ENCODE measurements around the gene PRDM15.

DNA sequence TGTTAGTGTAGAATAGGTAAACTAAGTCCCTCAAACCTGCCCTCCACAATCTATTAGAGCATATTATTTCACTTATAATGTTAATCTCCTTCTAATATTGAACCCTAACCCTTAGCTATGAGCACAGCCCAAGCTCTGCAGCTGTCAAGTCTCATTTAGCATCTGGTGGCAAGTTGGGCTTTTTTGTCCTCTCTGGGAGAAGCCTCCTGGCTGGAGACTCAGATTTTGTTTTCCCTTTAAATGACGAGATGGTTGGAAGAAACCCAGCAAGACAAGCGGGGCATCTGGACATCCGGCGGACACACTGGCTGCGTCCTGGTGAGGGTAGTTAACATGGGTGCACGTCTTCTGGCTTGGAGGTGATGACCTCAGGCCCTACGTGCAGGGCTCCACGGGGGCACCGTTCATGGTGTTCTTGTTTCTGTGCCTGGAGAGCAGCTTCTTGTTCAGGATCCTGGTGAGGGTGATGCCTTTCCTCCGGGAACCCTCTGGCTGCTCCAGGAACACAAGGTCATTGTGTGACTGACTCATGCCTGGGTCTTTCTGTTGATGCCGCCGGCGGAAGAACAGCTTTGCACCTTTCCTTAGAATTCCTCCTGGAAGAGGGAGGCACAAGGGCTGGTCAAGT is 9.7 kb upstream of the PRDM15 start:
- TF ChIP-seq, protein P1, sequence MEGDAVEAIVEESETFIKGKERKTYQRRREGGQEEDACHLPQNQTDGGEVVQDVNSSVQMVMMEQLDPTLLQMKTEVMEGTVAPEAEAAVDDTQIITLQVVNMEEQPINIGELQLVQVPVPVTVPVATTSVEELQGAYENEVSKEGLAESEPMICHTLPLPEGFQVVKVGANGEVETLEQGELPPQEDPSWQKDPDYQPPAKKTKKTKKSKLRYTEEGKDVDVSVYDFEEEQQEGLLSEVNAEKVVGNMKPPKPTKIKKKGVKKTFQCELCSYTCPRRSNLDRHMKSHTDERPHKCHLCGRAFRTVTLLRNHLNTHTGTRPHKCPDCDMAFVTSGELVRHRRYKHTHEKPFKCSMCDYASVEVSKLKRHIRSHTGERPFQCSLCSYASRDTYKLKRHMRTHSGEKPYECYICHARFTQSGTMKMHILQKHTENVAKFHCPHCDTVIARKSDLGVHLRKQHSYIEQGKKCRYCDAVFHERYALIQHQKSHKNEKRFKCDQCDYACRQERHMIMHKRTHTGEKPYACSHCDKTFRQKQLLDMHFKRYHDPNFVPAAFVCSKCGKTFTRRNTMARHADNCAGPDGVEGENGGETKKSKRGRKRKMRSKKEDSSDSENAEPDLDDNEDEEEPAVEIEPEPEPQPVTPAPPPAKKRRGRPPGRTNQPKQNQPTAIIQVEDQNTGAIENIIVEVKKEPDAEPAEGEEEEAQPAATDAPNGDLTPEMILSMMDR (IDR thresholded peaks at IDR 0.05) = no peak
- TF ChIP-seq EP300 (IDR thresholded peaks at IDR 0.05) (peak in 1 of 2 donors; percentile 15), POLR2A (IDR thresholded peaks at IDR 0.05) (no peak)

Measured in tibial nerve (tissue), 4 donors.